ENCODE results near the gene MLIP.

The MLIP gene

DNA sequence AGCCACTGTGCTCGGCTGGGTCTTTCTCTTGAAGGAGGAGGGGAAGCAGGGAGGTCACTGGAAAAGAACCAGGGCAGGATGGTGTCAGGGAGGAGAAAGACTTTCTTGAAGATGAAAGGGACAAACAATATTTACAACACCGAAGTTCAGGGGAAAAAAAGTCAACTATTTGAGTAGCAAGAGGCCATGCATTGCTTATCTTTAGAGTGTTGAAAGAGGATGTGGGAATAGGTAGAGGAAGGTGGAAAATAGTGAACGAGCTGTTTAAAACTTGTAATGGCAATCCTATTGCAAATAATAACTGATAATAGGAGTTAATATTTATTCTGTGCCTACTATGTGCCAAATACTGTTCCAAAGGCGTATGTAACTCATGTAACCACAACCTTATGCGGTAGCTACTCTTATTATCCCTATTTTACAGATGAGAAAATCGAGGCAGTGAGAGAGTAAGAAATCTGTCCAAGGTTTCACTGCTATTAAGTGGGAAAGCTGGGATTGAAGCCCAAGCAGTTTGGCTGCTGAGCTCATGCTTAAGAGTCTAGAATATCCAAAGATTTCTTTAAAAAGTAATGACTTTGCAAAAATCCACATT lies 12.7 kb upstream of the MLIP start:
- H3K36me3 ChIP-seq (ENCODE audit: control insufficient read depth, insufficient read depth, low read length), result no peaks in the 10 kb centered on the region

DNA sequence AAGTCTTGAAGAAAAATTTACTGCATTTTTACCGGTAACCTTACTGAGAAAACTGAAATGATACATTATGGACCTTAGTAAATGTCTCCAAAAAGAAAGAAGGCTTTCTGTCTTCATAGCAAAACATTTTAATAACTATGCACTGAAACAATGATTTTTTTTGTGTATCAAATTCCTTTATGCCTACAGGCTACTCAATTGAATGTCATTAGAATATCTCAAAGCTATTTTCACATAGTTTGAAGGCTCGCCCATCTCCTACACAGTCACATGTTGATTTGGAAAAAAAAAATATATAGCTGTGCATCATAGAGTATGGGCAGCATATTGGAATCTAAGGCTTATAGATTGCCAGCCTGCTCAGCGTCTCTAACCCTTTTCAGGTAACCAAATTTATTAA lies 12.0 kb upstream of the MLIP start:
- H3K27ac ChIP-seq (ENCODE audit: low read depth, low read length), result no peak overlapping the region
- no peaks in the 10 kb centered on the region for H3K36me3 ChIP-seq (ENCODE audit: control insufficient read depth, insufficient read depth, low read length)
- no peaks in the 10 kb centered on the region for H3K27me3 ChIP-seq (ENCODE audit: control insufficient read depth, insufficient read depth, low read length)
- H3K4me1 ChIP-seq (ENCODE audit: control insufficient read depth, insufficient read depth, low read length), result no peaks in the 10 kb centered on the region
- no peaks in the 10 kb centered on the region for H3K9me3 ChIP-seq (ENCODE audit: control insufficient read depth, insufficient read depth, low read depth, low read length)
- no peak overlapping the region for H3K9ac ChIP-seq (ENCODE audit: low read length)
- H3K4me3 ChIP-seq (ENCODE audit: low read depth, low read length), result no peak overlapping the region

More for the DNA sequence above, 12.7 kb upstream of the MLIP start:
- Histone ChIP-seq H3K27ac (ENCODE audit: low read depth, low read length) (no peak overlapping the region), H3K9ac (ENCODE audit: low read length) (no peak overlapping the region), H3K4me1 (ENCODE audit: control insufficient read depth, insufficient read depth, low read length) (no peaks in the 10 kb centered on the region), H3K9me3 (ENCODE audit: control insufficient read depth, insufficient read depth, low read depth, low read length) (no peaks in the 10 kb centered on the region), H3K4me3 (ENCODE audit: low read depth, low read length) (no peak overlapping the region), H3K27me3 (ENCODE audit: control insufficient read depth, insufficient read depth, low read length) (no peaks in the 10 kb centered on the region)

- no peak overlapping the region for H3K27ac ChIP-seq (ENCODE audit: low read depth, low read length)
- H3K27me3 ChIP-seq (ENCODE audit: control insufficient read depth, insufficient read depth, low read length), result no peaks in the 10 kb centered on the region
- H3K36me3 ChIP-seq (ENCODE audit: control insufficient read depth, insufficient read depth, low read length), result no peaks in the 10 kb centered on the region
- H3K4me3 ChIP-seq (ENCODE audit: low read depth, low read length), result no peak overlapping the region
- no peaks in the 10 kb centered on the region for H3K4me1 ChIP-seq (ENCODE audit: control insufficient read depth, insufficient read depth, low read length)
- H3K9ac ChIP-seq (ENCODE audit: low read length), result no peak overlapping the region
- H3K9me3 ChIP-seq (ENCODE audit: control insufficient read depth, insufficient read depth, low read depth, low read length), result no peaks in the 10 kb centered on the region
Measured at GRCh38 chr6:54100411-54101006, 10.7 kb upstream of the MLIP start.

- Histone ChIP-seq H3K4me3 (ENCODE audit: low read depth, low read length) (no peak overlapping the region), H3K4me1 (ENCODE audit: control insufficient read depth, insufficient read depth, low read length) (no peaks in the 10 kb centered on the region), H3K27ac (ENCODE audit: low read depth, low read length) (no peak overlapping the region), H3K36me3 (ENCODE audit: control insufficient read depth, insufficient read depth, low read length) (no peaks in the 10 kb centered on the region), H3K9me3 (ENCODE audit: control insufficient read depth, insufficient read depth, low read depth, low read length) (no peaks in the 10 kb centered on the region), H3K9ac (ENCODE audit: low read length) (no peak overlapping the region), H3K27me3 (ENCODE audit: control insufficient read depth, insufficient read depth, low read length) (no peaks in the 10 kb centered on the region)
Measured at GRCh38 chr6:54102238-54102637, 9.0 kb upstream of the MLIP start.

GRCh38 chr6:54103497-54103896 lies 7.7 kb upstream of the MLIP start:
- Histone ChIP-seq H3K36me3 (ENCODE audit: control insufficient read depth, insufficient read depth, low read length) (no peaks in the 10 kb centered on the region), H3K9ac (ENCODE audit: low read length) (no peak overlapping the region), H3K27me3 (ENCODE audit: control insufficient read depth, insufficient read depth, low read length) (no peaks in the 10 kb centered on the region), H3K27ac (ENCODE audit: low read depth, low read length) (no peak overlapping the region), H3K4me3 (ENCODE audit: low read depth, low read length) (no peak overlapping the region), H3K9me3 (ENCODE audit: control insufficient read depth, insufficient read depth, low read depth, low read length) (no peaks in the 10 kb centered on the region), H3K4me1 (ENCODE audit: control insufficient read depth, insufficient read depth, low read length) (no peaks in the 10 kb centered on the region)

DNA sequence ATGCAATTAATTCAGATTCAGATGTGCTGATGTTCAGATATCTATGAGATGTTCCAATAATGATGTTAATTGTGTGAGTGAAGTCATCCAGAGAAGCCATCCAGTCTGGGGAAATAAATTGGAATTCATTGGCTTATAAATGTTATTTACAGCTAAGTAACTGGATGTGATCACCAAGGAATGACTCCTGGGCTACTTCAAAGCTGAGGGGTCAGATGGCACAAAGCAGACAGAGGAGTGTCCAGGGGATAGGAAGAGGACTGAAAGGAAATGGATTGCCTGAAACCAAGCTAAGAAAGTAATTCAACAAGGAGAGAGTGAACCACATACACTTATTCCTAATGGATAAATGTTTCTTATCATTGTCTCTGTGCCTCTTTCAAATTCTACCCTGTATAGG lies 4.5 kb upstream of the MLIP start:
- Histone ChIP-seq H3K27me3 (ENCODE audit: control insufficient read depth, insufficient read depth, low read length) (no peaks in the 10 kb centered on the region), H3K36me3 (ENCODE audit: control insufficient read depth, insufficient read depth, low read length) (no peaks in the 10 kb centered on the region), H3K9me3 (ENCODE audit: control insufficient read depth, insufficient read depth, low read depth, low read length) (no peaks in the 10 kb centered on the region), H3K4me1 (ENCODE audit: control insufficient read depth, insufficient read depth, low read length) (peaks cover 6% of the 10 kb centered on the region; the same call in 1 of the 2 replicates), H3K9ac (ENCODE audit: low read length) (no peak overlapping the region), H3K4me3 (ENCODE audit: low read depth, low read length) (no peak overlapping the region), H3K27ac (ENCODE audit: low read depth, low read length) (no peak overlapping the region)

DNA sequence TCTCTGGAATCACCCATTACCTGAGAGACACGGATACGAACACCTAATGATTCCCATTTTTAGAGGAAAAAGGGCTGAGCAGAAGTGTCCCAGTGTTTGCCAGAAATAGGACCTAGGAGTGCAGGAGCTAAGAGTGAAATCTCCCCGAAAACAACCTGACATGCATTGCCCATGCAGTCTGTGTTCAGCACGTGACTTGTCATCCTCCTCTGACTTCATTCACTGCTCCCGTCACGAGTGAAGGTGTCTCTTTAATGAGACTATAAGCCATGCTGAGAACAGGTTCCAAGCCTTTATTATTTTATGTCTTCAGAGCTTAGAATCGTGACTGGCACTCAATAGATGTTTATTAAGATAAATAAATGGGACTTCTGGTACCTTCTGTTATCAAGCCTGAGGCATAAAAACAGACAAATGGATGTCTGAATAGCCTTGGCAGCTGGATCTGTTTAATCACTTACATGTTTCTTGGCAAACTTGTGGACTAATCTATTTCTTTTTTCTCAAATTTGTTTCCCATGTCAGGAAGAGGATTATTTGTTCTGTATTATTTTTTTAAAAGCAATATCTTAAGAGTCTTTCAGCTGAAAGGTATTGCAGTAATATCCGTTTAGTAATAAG lies 3.7 kb upstream of the MLIP start:
- Histone ChIP-seq H3K4me3 (ENCODE audit: low read depth, low read length) (no peak overlapping the region), H3K9me3 (ENCODE audit: control insufficient read depth, insufficient read depth, low read depth, low read length) (no peaks in the 10 kb centered on the region), H3K36me3 (ENCODE audit: control insufficient read depth, insufficient read depth, low read length) (no peaks in the 10 kb centered on the region), H3K27me3 (ENCODE audit: control insufficient read depth, insufficient read depth, low read length) (no peaks in the 10 kb centered on the region), H3K4me1 (ENCODE audit: control insufficient read depth, insufficient read depth, low read length) (peaks cover 10% of the 10 kb centered on the region; the same call in 1 of the 2 replicates), H3K27ac (ENCODE audit: low read depth, low read length) (no peak overlapping the region), H3K9ac (ENCODE audit: low read length) (no peak overlapping the region)

- no peaks in the 10 kb centered on the region for H3K36me3 ChIP-seq (ENCODE audit: control insufficient read depth, insufficient read depth, low read length)
- H3K27me3 ChIP-seq (ENCODE audit: control insufficient read depth, insufficient read depth, low read length), result no peaks in the 10 kb centered on the region
- no peak overlapping the region for H3K4me3 ChIP-seq (ENCODE audit: low read depth, low read length)
- no peak overlapping the region for H3K27ac ChIP-seq (ENCODE audit: low read depth, low read length)
- no peak overlapping the region for H3K9ac ChIP-seq (ENCODE audit: low read length)
- H3K9me3 ChIP-seq (ENCODE audit: control insufficient read depth, insufficient read depth, low read depth, low read length), result no peaks in the 10 kb centered on the region
- H3K4me1 ChIP-seq (ENCODE audit: control insufficient read depth, insufficient read depth, low read length), result peaks cover 10% of the 10 kb centered on the region; the same call in 1 of the 2 replicates
Measured at GRCh38 chr6:54108271-54108670, 3.0 kb upstream of the MLIP start.

DNA sequence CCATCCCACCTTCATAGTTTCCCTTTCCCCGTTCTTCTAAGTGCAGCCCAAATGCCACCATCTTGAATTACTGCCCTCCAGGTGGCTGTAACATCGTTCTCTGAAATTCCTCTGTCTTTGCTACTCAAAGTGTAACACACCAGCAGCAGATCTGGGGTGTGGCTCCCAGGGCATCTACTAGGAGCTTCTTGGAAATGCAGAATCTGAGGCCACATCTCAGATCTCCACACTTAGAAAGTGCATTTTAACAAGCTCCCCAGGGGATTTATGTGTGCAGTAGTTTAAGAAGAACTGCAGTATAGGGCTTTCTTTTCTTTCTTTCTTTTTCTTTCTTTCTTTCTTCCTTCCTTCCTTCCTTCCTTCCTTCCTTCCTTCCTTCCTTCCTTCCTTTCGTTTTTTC lies 1.7 kb upstream of the MLIP start:
- Histone ChIP-seq H3K27ac (ENCODE audit: low read depth, low read length) (no peak overlapping the region), H3K4me3 (ENCODE audit: low read depth, low read length) (no peak overlapping the region), H3K9me3 (ENCODE audit: control insufficient read depth, insufficient read depth, low read depth, low read length) (no peaks in the 10 kb centered on the region), H3K36me3 (ENCODE audit: control insufficient read depth, insufficient read depth, low read length) (no peaks in the 10 kb centered on the region), H3K4me1 (ENCODE audit: control insufficient read depth, insufficient read depth, low read length) (peaks cover 10% of the 10 kb centered on the region; the same call in 1 of the 2 replicates), H3K27me3 (ENCODE audit: control insufficient read depth, insufficient read depth, low read length) (no peaks in the 10 kb centered on the region), H3K9ac (ENCODE audit: low read length) (no peak overlapping the region)

DNA sequence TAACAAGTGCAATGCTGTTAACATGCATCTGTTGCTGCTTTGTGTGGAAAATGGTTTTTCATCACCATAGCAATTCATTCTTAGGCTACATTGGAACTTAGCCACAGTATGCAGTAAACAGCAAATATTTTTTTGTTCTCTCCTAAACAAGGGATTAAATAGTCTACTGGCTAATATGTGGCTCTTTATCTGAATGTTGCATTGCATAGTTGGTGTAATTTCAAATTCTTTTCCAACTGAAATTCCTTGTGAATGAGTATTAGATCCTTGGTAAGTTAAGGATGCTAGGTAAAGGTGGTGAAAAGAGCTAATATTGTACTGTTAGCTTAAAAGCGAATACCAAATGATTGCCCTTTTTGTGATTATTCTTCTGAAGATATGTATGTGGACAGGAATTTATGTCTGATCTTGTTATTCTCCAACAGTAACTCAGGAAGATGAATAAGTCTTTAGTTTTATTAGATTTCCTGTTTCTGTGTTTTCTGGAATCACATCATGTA lies 958 bp downstream of the MLIP start:
- Histone ChIP-seq H3K9me3 (ENCODE audit: control insufficient read depth, insufficient read depth, low read depth, low read length) (no peaks in the 10 kb centered on the region), H3K4me3 (ENCODE audit: low read depth, low read length) (no peak overlapping the region), H3K4me1 (ENCODE audit: control insufficient read depth, insufficient read depth, low read length) (peaks cover 10% of the 10 kb centered on the region; the same call in 1 of the 2 replicates), H3K9ac (ENCODE audit: low read length) (no peak overlapping the region), H3K36me3 (ENCODE audit: control insufficient read depth, insufficient read depth, low read length) (no peaks in the 10 kb centered on the region), H3K27me3 (ENCODE audit: control insufficient read depth, insufficient read depth, low read length) (no peaks in the 10 kb centered on the region), H3K27ac (ENCODE audit: low read depth, low read length) (no peak overlapping the region)

- no peaks in the 10 kb centered on the region for H3K9me3 ChIP-seq (ENCODE audit: control insufficient read depth, insufficient read depth, low read depth, low read length)
- H3K27ac ChIP-seq (ENCODE audit: low read depth, low read length), result no peak overlapping the region
- H3K27me3 ChIP-seq (ENCODE audit: control insufficient read depth, insufficient read depth, low read length), result no peaks in the 10 kb centered on the region
- H3K9ac ChIP-seq (ENCODE audit: low read length), result no peak overlapping the region
- H3K4me3 ChIP-seq (ENCODE audit: low read depth, low read length), result no peak overlapping the region
- peaks cover 10% of the 10 kb centered on the region; the same call in 1 of the 2 replicates for H3K4me1 ChIP-seq (ENCODE audit: control insufficient read depth, insufficient read depth, low read length)
- no peaks in the 10 kb centered on the region for H3K36me3 ChIP-seq (ENCODE audit: control insufficient read depth, insufficient read depth, low read length)
Measured at GRCh38 chr6:54114991-54115390, 3.7 kb downstream of the MLIP start.

All from HUES6 (cell line).